HG02588 (cell line): ENCODE measurements around the gene CPXM2.

Experiments used
- ATAC-seq: cut with Tn5 transposase; IDR thresholded peaks from one replicate; pipeline ENCODE4 v1.9.1; 2021; ENCODE audit warnings: mild to moderate bottlenecking, moderate library complexity; ENCODE audit not compliant: unreplicated experiment

The CPXM2 gene

GRCh38 chr10:123704076-123704475 is 187.5 kb downstream of the CPXM2 start:
- no peak for ATAC-seq

GRCh38 chr10:123703195-123703790 is 188.3 kb downstream of the CPXM2 start:
- no peak for ATAC-seq
